Measurements from ENCODE around the gene INSRR. TPM values are rescaled to one million over a fixed set of nuclear protein-coding genes. Genes with fewer than 3 reads are reported as not detected.

INSRR gene
- total and polyA plus RNA-seq, 9 of the 15 experiments (the other 6 are each of a cell fraction or from before 2014, with no cell fraction given), result 0.03 to 0.18 (median 0.06) TPM; not detected in 3

DNA sequence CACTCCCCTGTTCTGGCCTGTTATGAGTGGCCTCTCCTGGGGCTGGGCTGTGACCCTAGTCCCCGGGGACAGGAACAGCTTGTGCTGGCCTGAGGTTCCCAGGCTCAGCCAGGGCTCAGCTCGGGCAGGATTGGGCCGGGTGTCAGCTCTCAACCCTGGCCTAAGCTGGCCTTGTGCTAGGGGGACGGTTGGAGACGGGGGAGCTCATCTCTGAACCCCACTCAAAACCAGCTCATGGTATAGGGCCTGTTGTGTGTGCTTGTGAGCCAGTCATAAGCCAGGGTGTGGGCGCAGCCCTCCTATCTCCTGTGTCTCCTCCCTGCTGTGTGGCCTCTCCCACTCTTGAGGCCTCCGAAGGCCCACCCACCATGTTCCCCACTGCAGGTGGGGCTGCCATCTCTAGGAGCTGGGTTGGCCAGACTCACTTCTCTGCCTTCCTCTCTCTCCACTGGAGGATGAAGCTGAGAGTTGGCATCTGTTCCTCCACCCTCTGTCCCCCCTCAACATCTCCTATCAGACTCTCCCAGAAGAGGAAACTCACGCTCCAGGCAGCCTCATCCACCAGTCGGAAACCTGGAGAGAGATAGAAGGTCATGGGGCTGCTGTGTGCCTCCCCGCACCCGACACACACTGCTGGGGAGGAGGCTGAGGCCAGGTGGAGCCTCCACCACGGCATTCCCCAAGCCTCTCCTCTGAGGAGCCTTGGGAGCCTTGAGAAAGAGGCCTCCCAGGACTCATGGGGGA lies 36.0 kb upstream of the INSRR start:
- Histone ChIP-seq H3K9me1 (ENCODE audit: control insufficient read depth, insufficient read depth, low read length) (no peaks in the 10 kb centered on the region), H3K79me2 (ENCODE audit: control insufficient read depth, insufficient read depth, low read length) (no peaks in the 10 kb centered on the region), H3K27me3 (ENCODE audit: control insufficient read depth in 2 of 2, insufficient read depth in 2 of 2, low read length in 2 of 2) (no peaks in the 10 kb centered on the region), H3K4me2 (ENCODE audit: insufficient read depth, low read length) (peak overlapping the region; percentile 62), H3K27ac (ENCODE audit: extremely low read depth, low read depth, low read length) (peak overlapping the region; percentile 63), H3K9ac (ENCODE audit: insufficient read depth in 1 of 2, low read depth in 2 of 2, low read length in 2 of 2) (peak overlapping the region; percentile 43 to 88), H3K4me3 (no peak overlapping the region), H4K20me1 (replicated peaks; ENCODE audit: control insufficient read depth, insufficient read depth, low read length) (no peaks in the 10 kb centered on the region), H3K4me1 (replicated peaks in 1 of 2; ENCODE audit: control insufficient read depth in 2 of 2, insufficient read depth in 2 of 2, low read length in 2 of 2) (peaks cover 36 to 58% of the 10 kb centered on the region in 2 experiments), H2AFZ (ENCODE audit: low read depth, low read length) (peak overlapping the region; percentile 95), H3K36me3 (ENCODE audit: control insufficient read depth, insufficient read depth, low read length) (no peaks in the 10 kb centered on the region), H3K9me3 (replicated peaks; ENCODE audit: control insufficient read depth, insufficient read depth, low read depth, low read length) (no peaks in the 10 kb centered on the region)
- in situ Hi-C loops (cut with MboI), result loop anchor here (5.0 kb wide), 1 partner anchor 32 kb away; no protein-coding TSS in a partner anchor
- BruUV-seq (replicated peaks), result no TSS peak
- ATAC-seq (peak; percentile 74), DNase-seq (ENCODE audit: extremely low read depth in 1 of 4, low spot score in 3 of 4) (peak; percentile 82 to 91 (median 88)), FAIRE-seq (peak; percentile 88)
- CTCF ChIA-PET (ENCODE audit: low intra/inter-chr PET ratio), result interaction anchor here (1.0 to 1.7 kb wide), 2 partner anchors 16 to 25 kb away, joined by 4 to 5 read pairs; partner anchors contain the start of gene LRRC71
- intact Hi-C loops (cut with micrococcal nuclease), result no loop called here
- POLR2A ChIA-PET, result interaction anchor here (0.6 to 1.5 kb wide), 10 partner anchors 9 to 235 kb away, joined by 3 to 7 read pairs (median 4); no protein-coding TSS in a partner anchor
- WGBS (ENCODE audit: insufficient coverage, low coverage, missing lambda C conversion rate), result 10% methylated on average over 10 of the region's 12 CpGs
- TF ChIP-seq ZNF717 (CRISPR knock-in tag; IDR thresholded peaks at IDR 0.05), result no peak
- TF ChIP-seq, protein P1, sequence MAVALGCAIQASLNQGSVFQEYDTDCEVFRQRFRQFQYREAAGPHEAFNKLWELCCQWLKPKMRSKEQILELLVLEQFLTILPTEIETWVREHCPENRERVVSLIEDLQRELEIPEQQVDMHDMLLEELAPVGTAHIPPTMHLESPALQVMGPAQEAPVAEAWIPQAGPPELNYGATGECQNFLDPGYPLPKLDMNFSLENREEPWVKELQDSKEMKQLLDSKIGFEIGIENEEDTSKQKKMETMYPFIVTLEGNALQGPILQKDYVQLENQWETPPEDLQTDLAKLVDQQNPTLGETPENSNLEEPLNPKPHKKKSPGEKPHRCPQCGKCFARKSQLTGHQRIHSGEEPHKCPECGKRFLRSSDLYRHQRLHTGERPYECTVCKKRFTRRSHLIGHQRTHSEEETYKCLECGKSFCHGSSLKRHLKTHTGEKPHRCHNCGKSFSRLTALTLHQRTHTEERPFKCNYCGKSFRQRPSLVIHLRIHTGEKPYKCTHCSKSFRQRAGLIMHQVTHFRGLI (CRISPR knock-in tag; IDR thresholded peaks at IDR 0.05), result peak; percentile 55; the same call in 1 of the 2 replicates
- TF ChIP-seq MCM2 (IDR thresholded peaks at IDR 0.05; ENCODE audit: low read depth), result no peak
- TF ChIP-seq EP300 (IDR thresholded peaks at IDR 0.05; ENCODE audit: low read length), result peak; percentile 53; the same call in 1 of the 2 replicates
- TF ChIP-seq SMARCE1 (IDR thresholded peaks at IDR 0.05), result 0 out of 2 replicates have a peak, but pooled peaks have one; percentile 40
- peak; percentile 35; the same call in 1 of the 2 replicates for TF ChIP-seq MECOM (CRISPR knock-in tag; IDR thresholded peaks at IDR 0.05)
- TF ChIP-seq, protein P2, sequence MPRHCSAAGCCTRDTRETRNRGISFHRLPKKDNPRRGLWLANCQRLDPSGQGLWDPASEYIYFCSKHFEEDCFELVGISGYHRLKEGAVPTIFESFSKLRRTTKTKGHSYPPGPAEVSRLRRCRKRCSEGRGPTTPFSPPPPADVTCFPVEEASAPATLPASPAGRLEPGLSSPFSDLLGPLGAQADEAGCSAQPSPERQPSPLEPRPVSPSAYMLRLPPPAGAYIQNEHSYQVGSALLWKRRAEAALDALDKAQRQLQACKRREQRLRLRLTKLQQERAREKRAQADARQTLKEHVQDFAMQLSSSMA (CRISPR knock-in tag; IDR thresholded peaks at IDR 0.05), result no peak
- 0 out of 2 replicates have a peak, but pooled peaks have one; percentile 17 for TF ChIP-seq FOXM1 (IDR thresholded peaks at IDR 0.05; ENCODE audit: low read depth)
- TF ChIP-seq FOXM1 (CRISPR knock-in tag; IDR thresholded peaks at IDR 0.05; ENCODE audit: low read depth), result no peak
- TF ChIP-seq KAT2B (IDR thresholded peaks at IDR 0.05; ENCODE audit: low read depth, low read length), result no peak
- TF ChIP-seq PML (IDR thresholded peaks at IDR 0.05; ENCODE audit: low read length), result no peak
- TF ChIP-seq LEF1 (IDR thresholded peaks at IDR 0.05), result 0 out of 2 replicates have a peak, but pooled peaks have one; percentile 30
- TF ChIP-seq, protein P3, sequence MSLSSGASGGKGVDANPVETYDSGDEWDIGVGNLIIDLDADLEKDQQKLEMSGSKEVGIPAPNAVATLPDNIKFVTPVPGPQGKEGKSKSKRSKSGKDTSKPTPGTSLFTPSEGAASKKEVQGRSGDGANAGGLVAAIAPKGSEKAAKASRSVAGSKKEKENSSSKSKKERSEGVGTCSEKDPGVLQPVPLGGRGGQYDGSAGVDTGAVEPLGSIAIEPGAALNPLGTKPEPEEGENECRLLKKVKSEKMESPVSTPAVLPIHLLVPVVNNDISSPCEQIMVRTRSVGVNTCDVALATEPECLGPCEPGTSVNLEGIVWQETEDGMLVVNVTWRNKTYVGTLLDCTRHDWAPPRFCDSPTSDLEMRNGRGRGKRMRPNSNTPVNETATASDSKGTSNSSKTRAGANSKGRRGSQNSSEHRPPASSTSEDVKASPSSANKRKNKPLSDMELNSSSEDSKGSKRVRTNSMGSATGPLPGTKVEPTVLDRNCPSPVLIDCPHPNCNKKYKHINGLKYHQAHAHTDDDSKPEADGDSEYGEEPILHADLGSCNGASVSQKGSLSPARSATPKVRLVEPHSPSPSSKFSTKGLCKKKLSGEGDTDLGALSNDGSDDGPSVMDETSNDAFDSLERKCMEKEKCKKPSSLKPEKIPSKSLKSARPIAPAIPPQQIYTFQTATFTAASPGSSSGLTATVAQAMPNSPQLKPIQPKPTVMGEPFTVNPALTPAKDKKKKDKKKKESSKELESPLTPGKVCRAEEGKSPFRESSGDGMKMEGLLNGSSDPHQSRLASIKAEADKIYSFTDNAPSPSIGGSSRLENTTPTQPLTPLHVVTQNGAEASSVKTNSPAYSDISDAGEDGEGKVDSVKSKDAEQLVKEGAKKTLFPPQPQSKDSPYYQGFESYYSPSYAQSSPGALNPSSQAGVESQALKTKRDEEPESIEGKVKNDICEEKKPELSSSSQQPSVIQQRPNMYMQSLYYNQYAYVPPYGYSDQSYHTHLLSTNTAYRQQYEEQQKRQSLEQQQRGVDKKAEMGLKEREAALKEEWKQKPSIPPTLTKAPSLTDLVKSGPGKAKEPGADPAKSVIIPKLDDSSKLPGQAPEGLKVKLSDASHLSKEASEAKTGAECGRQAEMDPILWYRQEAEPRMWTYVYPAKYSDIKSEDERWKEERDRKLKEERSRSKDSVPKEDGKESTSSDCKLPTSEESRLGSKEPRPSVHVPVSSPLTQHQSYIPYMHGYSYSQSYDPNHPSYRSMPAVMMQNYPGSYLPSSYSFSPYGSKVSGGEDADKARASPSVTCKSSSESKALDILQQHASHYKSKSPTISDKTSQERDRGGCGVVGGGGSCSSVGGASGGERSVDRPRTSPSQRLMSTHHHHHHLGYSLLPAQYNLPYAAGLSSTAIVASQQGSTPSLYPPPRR (CRISPR knock-in tag; IDR thresholded peaks at IDR 0.05; ENCODE audit: borderline replicate concordance), result no peak
- TF ChIP-seq NEUROD1 (IDR thresholded peaks at IDR 0.05; ENCODE audit: borderline replicate concordance, low read depth, low read length, partially characterized antibody), result no peak

All from K562 (cell line).